Nephron (organoid): ENCODE data around the gene KDF1.

Source experiments
- H3K27ac Mint-ChIP-seq, 3 experiments: 2 replicates each; pipeline ENCODE4 v1.8.0; 2020; ENCODE audit warnings: mixed read lengths in 3 of 3, mild to moderate bottlenecking in 2 of 3, moderate library complexity in 1 of 3
- H3K27me3 Mint-ChIP-seq: 2 replicates; pipeline ENCODE4 v1.8.0; 2021; ENCODE audit warnings: low read depth, mild to moderate bottlenecking, moderate library complexity, mixed read lengths
- H3K36me3 Mint-ChIP-seq: 2 replicates; pipeline ENCODE4 v1.8.0; 2020; ENCODE audit warnings: low read depth, mixed read lengths
- H3K4me1 Mint-ChIP-seq: 2 replicates; pipeline ENCODE4 v1.8.0; 2020; ENCODE audit warnings: mixed read lengths
- H3K4me3 Mint-ChIP-seq, 3 experiments: 2 replicates each; pipeline ENCODE4 v1.8.0; 2020; ENCODE audit warnings: mild to moderate bottlenecking in 3 of 3, mixed read lengths in 3 of 3, moderate library complexity in 2 of 3
- H3K9me3 Mint-ChIP-seq: 2 replicates; pipeline ENCODE4 v1.8.0; 2020; ENCODE audit warnings: mixed read lengths
- TF ChIP-seq, protein P1 (sequence below), 3 experiments: fragments of 200-600 bp; sonication (generic); IDR thresholded peaks; one replicate each; pipeline ENCODE4 v1.5.0; 2021; ENCODE audit warnings: antibody characterized with exemption in 3 of 3; ENCODE audit not compliant: unreplicated experiment in 3 of 3

Gene KDF1

DNA sequence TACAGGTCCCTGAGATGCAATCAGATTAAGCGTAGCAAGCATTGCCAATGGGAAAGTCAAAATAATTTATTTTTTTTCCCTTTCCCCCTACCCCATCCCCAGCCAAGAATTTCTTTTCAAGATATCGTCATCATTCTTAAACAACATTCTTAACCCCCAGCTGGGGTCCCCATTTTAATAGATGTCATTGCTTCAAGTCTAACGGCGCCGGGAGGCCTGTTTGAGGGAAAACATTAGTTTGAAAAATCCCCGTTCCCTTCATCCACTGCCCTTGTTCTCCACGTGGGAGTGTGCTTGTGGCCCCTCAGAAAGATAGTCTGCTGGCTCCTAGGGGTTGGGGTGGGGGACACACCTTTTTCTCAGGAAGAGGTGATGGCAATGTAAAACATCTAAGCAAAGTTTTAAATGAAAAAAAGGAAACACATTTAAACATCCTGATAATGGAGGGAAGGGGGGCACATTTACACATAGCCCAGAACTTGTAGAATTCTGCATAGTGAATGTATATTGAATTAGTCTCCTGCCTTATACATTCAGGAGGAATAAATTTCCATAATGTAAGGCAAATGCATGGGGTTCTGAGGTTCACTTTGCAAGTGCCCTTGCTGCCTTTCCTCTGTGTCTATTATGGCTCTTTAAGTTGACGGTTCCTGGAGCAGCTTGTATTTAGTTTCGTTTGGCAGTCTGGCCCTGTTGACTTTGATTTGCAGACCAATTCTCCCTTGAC, 40.0 kb upstream of the KDF1 start:
- peaks cover 25% of the 10 kb centered on the region for H3K27me3 Mint-ChIP-seq
- no peaks in the 10 kb centered on the region for H3K36me3 Mint-ChIP-seq
- no peaks in the 10 kb centered on the region for H3K9me3 Mint-ChIP-seq
- TF ChIP-seq, protein P1, sequence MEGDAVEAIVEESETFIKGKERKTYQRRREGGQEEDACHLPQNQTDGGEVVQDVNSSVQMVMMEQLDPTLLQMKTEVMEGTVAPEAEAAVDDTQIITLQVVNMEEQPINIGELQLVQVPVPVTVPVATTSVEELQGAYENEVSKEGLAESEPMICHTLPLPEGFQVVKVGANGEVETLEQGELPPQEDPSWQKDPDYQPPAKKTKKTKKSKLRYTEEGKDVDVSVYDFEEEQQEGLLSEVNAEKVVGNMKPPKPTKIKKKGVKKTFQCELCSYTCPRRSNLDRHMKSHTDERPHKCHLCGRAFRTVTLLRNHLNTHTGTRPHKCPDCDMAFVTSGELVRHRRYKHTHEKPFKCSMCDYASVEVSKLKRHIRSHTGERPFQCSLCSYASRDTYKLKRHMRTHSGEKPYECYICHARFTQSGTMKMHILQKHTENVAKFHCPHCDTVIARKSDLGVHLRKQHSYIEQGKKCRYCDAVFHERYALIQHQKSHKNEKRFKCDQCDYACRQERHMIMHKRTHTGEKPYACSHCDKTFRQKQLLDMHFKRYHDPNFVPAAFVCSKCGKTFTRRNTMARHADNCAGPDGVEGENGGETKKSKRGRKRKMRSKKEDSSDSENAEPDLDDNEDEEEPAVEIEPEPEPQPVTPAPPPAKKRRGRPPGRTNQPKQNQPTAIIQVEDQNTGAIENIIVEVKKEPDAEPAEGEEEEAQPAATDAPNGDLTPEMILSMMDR (IDR thresholded peaks at IDR 0.05; ENCODE audit: unreplicated experiment in 3 of 3): no peak
- H3K4me3 Mint-ChIP-seq: peak overlapping the region in 2 of 3 experiments; percentile 6 to 11
- H3K4me1 Mint-ChIP-seq: peaks cover 58% of the 10 kb centered on the region
- H3K27ac Mint-ChIP-seq: peak overlapping the region; percentile 72 to 78 (median 76)

DNA sequence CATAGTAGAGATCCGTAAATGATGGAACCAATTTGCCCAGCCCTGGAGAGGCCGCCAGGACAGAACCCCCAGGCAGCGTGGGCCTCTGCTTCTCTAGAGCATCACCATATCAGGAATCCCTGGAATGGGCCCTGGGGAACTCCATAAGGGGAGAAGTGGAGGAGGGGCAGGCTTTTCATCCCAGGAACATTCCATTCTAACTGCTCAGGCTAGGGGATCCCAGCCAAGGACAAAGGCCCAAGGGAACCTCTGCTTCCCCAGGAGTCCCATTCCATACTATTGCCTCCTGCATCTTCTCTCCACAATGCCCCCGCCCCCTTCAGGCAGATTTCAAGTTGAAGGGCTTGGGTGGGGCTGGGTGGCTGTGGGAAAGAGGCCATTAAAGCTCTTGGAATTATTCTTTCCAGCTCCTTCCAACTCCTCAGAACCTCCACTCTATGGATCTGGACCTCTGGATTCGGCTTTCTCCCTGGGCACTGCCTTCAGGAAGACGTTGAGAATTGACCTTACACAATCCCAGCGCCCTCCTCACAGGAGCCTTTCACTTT, 39.2 kb upstream of the KDF1 start:
- peaks cover 55% of the 10 kb centered on the region for H3K4me1 Mint-ChIP-seq
- H3K27ac Mint-ChIP-seq: peak overlapping the region; percentile 56 to 76 (median 72)
- H3K36me3 Mint-ChIP-seq: no peaks in the 10 kb centered on the region
- TF ChIP-seq, protein P1 (IDR thresholded peaks at IDR 0.05; ENCODE audit: unreplicated experiment in 3 of 3): no peak
- H3K27me3 Mint-ChIP-seq: peaks cover 32% of the 10 kb centered on the region
- H3K4me3 Mint-ChIP-seq: peak overlapping the region in 2 of 3 experiments; percentile 27 to 52
- H3K9me3 Mint-ChIP-seq: no peaks in the 10 kb centered on the region

DNA sequence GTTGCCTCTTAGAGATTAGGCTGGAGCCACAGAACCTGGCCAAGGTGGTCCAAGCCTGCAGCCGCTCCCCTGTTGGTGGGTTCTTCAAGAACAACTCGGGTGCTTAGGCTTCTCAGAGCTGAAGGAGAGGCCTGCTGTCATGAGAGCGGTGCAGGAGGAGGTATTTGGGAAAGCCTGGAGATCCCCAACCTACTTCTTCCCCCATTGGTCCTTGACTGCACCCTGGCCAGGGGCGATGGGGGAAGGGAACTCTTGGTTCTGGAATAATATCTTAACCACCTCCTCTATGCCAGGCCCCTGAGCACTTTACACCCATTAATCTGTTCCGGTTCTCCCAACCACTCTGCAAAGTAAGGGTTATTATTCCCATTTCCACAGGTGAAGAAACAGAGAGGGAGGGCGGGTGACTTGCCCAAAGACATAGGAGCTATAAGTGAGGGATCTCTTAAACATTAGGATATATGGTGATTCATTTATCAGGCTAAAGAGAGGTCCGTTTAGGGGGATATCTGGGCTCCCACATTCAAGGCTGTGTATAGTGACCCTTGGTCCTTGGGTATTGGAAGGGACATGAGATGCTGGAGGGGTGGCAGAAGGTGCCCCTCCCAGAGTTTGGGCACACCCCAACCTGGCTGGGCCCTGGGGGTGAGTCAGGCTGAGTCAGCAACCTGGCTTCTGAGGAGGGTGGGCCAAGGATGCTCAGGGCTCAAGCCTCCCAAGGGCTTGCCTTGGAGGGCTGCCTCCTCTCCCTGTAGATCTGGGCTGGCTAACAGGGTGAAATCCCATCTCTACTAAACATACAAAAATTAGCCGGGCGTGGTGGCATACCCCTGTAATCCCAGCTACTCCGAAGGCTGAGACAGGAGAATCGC, 38.4 kb upstream of the KDF1 start:
- no peaks in the 10 kb centered on the region for H3K9me3 Mint-ChIP-seq
- H3K36me3 Mint-ChIP-seq: no peaks in the 10 kb centered on the region
- peak overlapping the region in 2 of 3 experiments; percentile 72 to 76 for H3K27ac Mint-ChIP-seq
- no peak overlapping the region for H3K4me3 Mint-ChIP-seq
- peaks cover 34% of the 10 kb centered on the region for H3K27me3 Mint-ChIP-seq
- peaks cover 47% of the 10 kb centered on the region for H3K4me1 Mint-ChIP-seq
- TF ChIP-seq, protein P1 (IDR thresholded peaks at IDR 0.05; ENCODE audit: unreplicated experiment in 3 of 3): no peak

DNA sequence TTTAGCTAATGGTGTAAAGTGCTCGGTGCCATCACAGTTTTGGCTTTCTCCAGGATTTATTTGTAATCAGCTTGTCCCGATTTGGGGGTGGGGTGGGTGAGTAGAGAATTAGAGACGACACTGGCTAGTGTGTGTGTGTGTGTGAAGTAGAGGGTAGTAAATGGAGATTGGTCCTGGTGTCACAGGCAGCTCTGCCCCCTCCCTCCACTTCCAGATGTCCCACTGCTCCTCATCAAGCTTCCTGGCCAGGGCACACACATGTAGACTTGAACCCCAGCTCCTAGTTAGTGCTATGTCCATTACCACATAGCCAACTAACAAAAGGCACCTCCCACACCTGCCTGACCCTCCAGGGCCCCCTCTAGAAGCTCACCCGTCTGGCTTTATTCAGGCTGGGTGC, 36.4 kb upstream of the KDF1 start:
- Mint-ChIP-seq H3K4me3 (peak overlapping the region in 1 of 3 experiments; percentile 89), H3K36me3 (no peaks in the 10 kb centered on the region), H3K9me3 (no peaks in the 10 kb centered on the region), H3K27ac (peak overlapping the region in 1 of 3 experiments; percentile 75), H3K4me1 (peaks cover 42% of the 10 kb centered on the region), H3K27me3 (peaks cover 52% of the 10 kb centered on the region)
- TF ChIP-seq, protein P1 (IDR thresholded peaks at IDR 0.05; ENCODE audit: unreplicated experiment in 3 of 3): no peak

- Mint-ChIP-seq H3K9me3 (no peaks in the 10 kb centered on the region), H3K27me3 (peaks cover 59% of the 10 kb centered on the region), H3K4me1 (peaks cover 41% of the 10 kb centered on the region), H3K27ac (no peak overlapping the region), H3K36me3 (no peaks in the 10 kb centered on the region), H3K4me3 (peak overlapping the region; percentile 81 to 89 (median 87))
- TF ChIP-seq, protein P1 (IDR thresholded peaks at IDR 0.05; ENCODE audit: unreplicated experiment in 3 of 3): no peak
Observed at GRCh38 chr1:26996024-26996423, 35.8 kb upstream of the KDF1 start.
